ENCODE results near the gene TDRD3. TPM values are rescaled to one million over a fixed set of nuclear protein-coding genes. Genes with fewer than 3 reads are reported as not detected.

Gene TDRD3
- total and polyA plus RNA-seq, 4 donors = 9.3 to 44.3 (median 23.4) TPM

GRCh38 chr13:60562096-60562780 lies 165.2 kb downstream of the TDRD3 start:
- H3K27ac ChIP-seq (ENCODE audit: low read depth in 1 of 2, low read length in 2 of 2) = no peak overlapping the region
- no peak overlapping the region for H3K4me3 ChIP-seq (ENCODE audit: low read length in 2 of 2)
- 88 to 89% methylated on average over 5 of the region's 5 CpGs for WGBS, 2 donors
- no peaks in the 10 kb centered on the region for H3K9me3 ChIP-seq (ENCODE audit: control insufficient read depth, low read length)
- no peaks in the 10 kb centered on the region for H3K27me3 ChIP-seq (ENCODE audit: control insufficient read depth in 1 of 2, insufficient read depth in 2 of 2, low read length in 1 of 2)
- intact Hi-C loops (cut with DNase I) = no loop called here
- ATAC-seq (ENCODE audit: low FRiP score) (no peak), DNase-seq (no peak)
- H3K4me1 ChIP-seq (ENCODE audit: control insufficient read depth in 1 of 2, insufficient read depth in 2 of 2, low read length in 2 of 2) = no peaks in the 10 kb centered on the region
- H3K36me3 ChIP-seq (ENCODE audit: control insufficient read depth in 1 of 2, insufficient read depth in 2 of 2, low read length in 1 of 2) = no peaks in the 10 kb centered on the region

- no peaks in the 10 kb centered on the region for H3K4me1 ChIP-seq (ENCODE audit: control insufficient read depth in 1 of 2, insufficient read depth in 2 of 2, low read length in 2 of 2)
- no peak overlapping the region for H3K4me3 ChIP-seq (ENCODE audit: low read length in 2 of 2)
- no peak overlapping the region for H3K27ac ChIP-seq (ENCODE audit: low read depth in 1 of 2, low read length in 2 of 2)
- ATAC-seq (ENCODE audit: low FRiP score) (no peak), DNase-seq (no peak)
- intact Hi-C loops (cut with DNase I) = no loop called here
- H3K9me3 ChIP-seq (ENCODE audit: control insufficient read depth, low read length) = no peaks in the 10 kb centered on the region
- H3K27me3 ChIP-seq (ENCODE audit: control insufficient read depth in 1 of 2, insufficient read depth in 2 of 2, low read length in 1 of 2) = no peaks in the 10 kb centered on the region
- H3K36me3 ChIP-seq (ENCODE audit: control insufficient read depth in 1 of 2, insufficient read depth in 2 of 2, low read length in 1 of 2) = no peaks in the 10 kb centered on the region
Measured at GRCh38 chr13:60571571-60571970, 174.6 kb downstream of the TDRD3 start.

GRCh38 chr13:60572003-60572798 lies 175.2 kb downstream of the TDRD3 start:
- Histone ChIP-seq H3K4me1 (ENCODE audit: control insufficient read depth in 1 of 2, insufficient read depth in 2 of 2, low read length in 2 of 2) (no peaks in the 10 kb centered on the region), H3K27ac (ENCODE audit: low read depth in 1 of 2, low read length in 2 of 2) (no peak overlapping the region), H3K9me3 (ENCODE audit: control insufficient read depth, low read length) (no peaks in the 10 kb centered on the region), H3K4me3 (ENCODE audit: low read length in 2 of 2) (no peak overlapping the region), H3K27me3 (ENCODE audit: control insufficient read depth in 1 of 2, insufficient read depth in 2 of 2, low read length in 1 of 2) (no peaks in the 10 kb centered on the region), H3K36me3 (ENCODE audit: control insufficient read depth in 1 of 2, insufficient read depth in 2 of 2, low read length in 1 of 2) (no peaks in the 10 kb centered on the region)
- WGBS, 2 donors = 56 to 59% methylated on average over 5 of the region's 5 CpGs
- ATAC-seq (ENCODE audit: low FRiP score) = no peak
- intact Hi-C loops (cut with DNase I) = no loop called here
- no peak for DNase-seq

GRCh38 chr13:60572855-60573254 lies 175.8 kb downstream of the TDRD3 start:
- Histone ChIP-seq H3K4me3 (ENCODE audit: low read length in 2 of 2) (no peak overlapping the region), H3K27ac (ENCODE audit: low read depth in 1 of 2, low read length in 2 of 2) (no peak overlapping the region), H3K36me3 (ENCODE audit: control insufficient read depth in 1 of 2, insufficient read depth in 2 of 2, low read length in 1 of 2) (no peaks in the 10 kb centered on the region), H3K9me3 (ENCODE audit: control insufficient read depth, low read length) (no peaks in the 10 kb centered on the region), H3K4me1 (ENCODE audit: control insufficient read depth in 1 of 2, insufficient read depth in 2 of 2, low read length in 2 of 2) (no peaks in the 10 kb centered on the region), H3K27me3 (ENCODE audit: control insufficient read depth in 1 of 2, insufficient read depth in 2 of 2, low read length in 1 of 2) (no peaks in the 10 kb centered on the region)
- 72 to 85% methylated on average over 8 of the region's 8 CpGs for WGBS, 2 donors
- intact Hi-C loops (cut with DNase I) = no loop called here
- DNase-seq (no peak), ATAC-seq (ENCODE audit: low FRiP score) (no peak)

- intact Hi-C loops (cut with DNase I) = no loop called here
- H3K9me3 ChIP-seq (ENCODE audit: control insufficient read depth, low read length) = no peaks in the 10 kb centered on the region
- no peaks in the 10 kb centered on the region for H3K27me3 ChIP-seq (ENCODE audit: control insufficient read depth in 1 of 2, insufficient read depth in 2 of 2, low read length in 1 of 2)
- ATAC-seq (ENCODE audit: low FRiP score) (no peak), DNase-seq (no peak)
- H3K4me3 ChIP-seq (ENCODE audit: low read length in 2 of 2) = no peak overlapping the region
- H3K36me3 ChIP-seq (ENCODE audit: control insufficient read depth in 1 of 2, insufficient read depth in 2 of 2, low read length in 1 of 2) = no peaks in the 10 kb centered on the region
- 94 to 96% methylated on average over 5 of the region's 5 CpGs for WGBS, 2 donors
- H3K4me1 ChIP-seq (ENCODE audit: control insufficient read depth in 1 of 2, insufficient read depth in 2 of 2, low read length in 2 of 2) = no peaks in the 10 kb centered on the region
- H3K27ac ChIP-seq (ENCODE audit: low read depth in 1 of 2, low read length in 2 of 2) = no peak overlapping the region
Measured at GRCh38 chr13:60574735-60575134, 177.7 kb downstream of the TDRD3 start.

- H3K27me3 ChIP-seq (ENCODE audit: control insufficient read depth in 1 of 2, insufficient read depth in 2 of 2, low read length in 1 of 2) = no peaks in the 10 kb centered on the region
- WGBS, 2 donors = 88% methylated on average over 1 of the region's 1 CpG
- DNase-seq = no peak
- intact Hi-C loops (cut with DNase I) = no loop called here
- H3K36me3 ChIP-seq (ENCODE audit: control insufficient read depth in 1 of 2, insufficient read depth in 2 of 2, low read length in 1 of 2) = no peaks in the 10 kb centered on the region
- no peak overlapping the region for H3K4me3 ChIP-seq (ENCODE audit: low read length in 2 of 2)
- H3K9me3 ChIP-seq (ENCODE audit: control insufficient read depth, low read length) = no peaks in the 10 kb centered on the region
- ATAC-seq (ENCODE audit: low FRiP score) = no peak
- H3K4me1 ChIP-seq (ENCODE audit: control insufficient read depth in 1 of 2, insufficient read depth in 2 of 2, low read length in 2 of 2) = no peaks in the 10 kb centered on the region
- no peak overlapping the region for H3K27ac ChIP-seq (ENCODE audit: low read depth in 1 of 2, low read length in 2 of 2)
Measured at GRCh38 chr13:60575142-60575541, 178.1 kb downstream of the TDRD3 start.

- DNase-seq (no peak), ATAC-seq (ENCODE audit: low FRiP score) (no peak)
- WGBS, 2 donors = 88 to 89% methylated on average over 3 of the region's 3 CpGs
- H3K9me3 ChIP-seq (ENCODE audit: control insufficient read depth, low read length) = no peaks in the 10 kb centered on the region
- no peaks in the 10 kb centered on the region for H3K27me3 ChIP-seq (ENCODE audit: control insufficient read depth in 1 of 2, insufficient read depth in 2 of 2, low read length in 1 of 2)
- no peaks in the 10 kb centered on the region for H3K36me3 ChIP-seq (ENCODE audit: control insufficient read depth in 1 of 2, insufficient read depth in 2 of 2, low read length in 1 of 2)
- intact Hi-C loops (cut with DNase I) = no loop called here
- H3K4me1 ChIP-seq (ENCODE audit: control insufficient read depth in 1 of 2, insufficient read depth in 2 of 2, low read length in 2 of 2) = no peaks in the 10 kb centered on the region
- H3K4me3 ChIP-seq (ENCODE audit: low read length in 2 of 2) = no peak overlapping the region
- H3K27ac ChIP-seq (ENCODE audit: low read depth in 1 of 2, low read length in 2 of 2) = no peak overlapping the region
Measured at GRCh38 chr13:60577761-60578160, 180.7 kb downstream of the TDRD3 start.

GRCh38 chr13:60583196-60583888 lies 186.3 kb downstream of the TDRD3 start:
- H3K36me3 ChIP-seq (ENCODE audit: control insufficient read depth in 1 of 2, insufficient read depth in 2 of 2, low read length in 1 of 2) = no peaks in the 10 kb centered on the region
- 67 to 76% methylated on average over 9 of the region's 9 CpGs for WGBS, 2 donors
- no peak overlapping the region for H3K4me3 ChIP-seq (ENCODE audit: low read length in 2 of 2)
- ATAC-seq (ENCODE audit: low FRiP score) (peak; percentile 51), DNase-seq (no peak)
- intact Hi-C loops (cut with DNase I) = no loop called here
- peaks cover 2% of the 10 kb centered on the region for H3K9me3 ChIP-seq (ENCODE audit: control insufficient read depth, low read length)
- H3K27ac ChIP-seq (ENCODE audit: low read depth in 1 of 2, low read length in 2 of 2) = no peak overlapping the region
- H3K4me1 ChIP-seq (ENCODE audit: control insufficient read depth in 1 of 2, insufficient read depth in 2 of 2, low read length in 2 of 2) = no peaks in the 10 kb centered on the region
- H3K27me3 ChIP-seq (ENCODE audit: control insufficient read depth in 1 of 2, insufficient read depth in 2 of 2, low read length in 1 of 2) = no peaks in the 10 kb centered on the region

Data from aorta (tissue), 5 donors.